ENCODE measurements around the gene ITPR2.

Gene ITPR2

GRCh38 chr12:26854031-26854390, 21.0 kb upstream of the ITPR2 start:
- H3K27ac ChIP-seq (ENCODE audit: low read depth, low read length, poor library complexity, severe bottlenecking), result no peak overlapping the region
- H3K9ac ChIP-seq (ENCODE audit: low read length), result no peak overlapping the region; the same call in 1 of the 2 replicates
- no peaks in the 10 kb centered on the region for H3K79me2 ChIP-seq (ENCODE audit: insufficient read depth, low read length)
- H4K20me1 ChIP-seq (ENCODE audit: insufficient read depth, low read length), result no peaks in the 10 kb centered on the region
- peaks cover 39% of the 10 kb centered on the region for H3K4me1 ChIP-seq (ENCODE audit: insufficient read depth, low read length, severe bottlenecking)
- no peaks in the 10 kb centered on the region for H3K9me3 ChIP-seq (ENCODE audit: low read length)
- H3K9me2 ChIP-seq (ENCODE audit: low read depth, low read length), result no peaks in the 10 kb centered on the region
- no peaks in the 10 kb centered on the region for H3K36me3 ChIP-seq (ENCODE audit: insufficient read depth, low read length)
- no peak overlapping the region for H3K4me3 ChIP-seq (ENCODE audit: low read depth, low read length, poor library complexity, severe bottlenecking)
- H3K27me3 ChIP-seq (ENCODE audit: insufficient read depth, low read length), result no peaks in the 10 kb centered on the region
- peak overlapping the region; percentile 24; the same call in 1 of the 2 replicates for H3K4me2 ChIP-seq (ENCODE audit: low read length)
- H3F3A ChIP-seq (ENCODE audit: insufficient read depth, low read length), result 0 out of 2 replicates have a peak, but pooled peaks cover 4% of the 10 kb centered on the region
- H2AFZ ChIP-seq (ENCODE audit: low read length), result peak overlapping the region; percentile 24; the same call in 1 of the 2 replicates
- TF ChIP-seq CTCF (IDR thresholded peaks at IDR 0.05; ENCODE audit: low read length) (no peak), EZH2 (IDR thresholded peaks at IDR 0.05; ENCODE audit: borderline replicate concordance, low read length) (no peak)

- peak overlapping the region; percentile 3; the same call in 1 of the 2 replicates for H3K9ac ChIP-seq (ENCODE audit: low read length)
- H3K4me2 ChIP-seq (ENCODE audit: low read length), result peak overlapping the region; percentile 24; the same call in 1 of the 2 replicates
- TF ChIP-seq CTCF (IDR thresholded peaks at IDR 0.05; ENCODE audit: low read length) (peak; percentile 96), EZH2 (IDR thresholded peaks at IDR 0.05; ENCODE audit: borderline replicate concordance, low read length) (no peak)
- no peaks in the 10 kb centered on the region for H3K27me3 ChIP-seq (ENCODE audit: insufficient read depth, low read length)
- peak overlapping the region; percentile 63 for H3K27ac ChIP-seq (ENCODE audit: low read depth, low read length, poor library complexity, severe bottlenecking)
- H3K36me3 ChIP-seq (ENCODE audit: insufficient read depth, low read length), result no peaks in the 10 kb centered on the region
- H4K20me1 ChIP-seq (ENCODE audit: insufficient read depth, low read length), result no peaks in the 10 kb centered on the region
- H3K9me3 ChIP-seq (ENCODE audit: low read length), result no peaks in the 10 kb centered on the region
- no peaks in the 10 kb centered on the region for H3K79me2 ChIP-seq (ENCODE audit: insufficient read depth, low read length)
- no peak overlapping the region for H3K4me3 ChIP-seq (ENCODE audit: low read depth, low read length, poor library complexity, severe bottlenecking)
- H3K9me2 ChIP-seq (ENCODE audit: low read depth, low read length), result no peaks in the 10 kb centered on the region
- 0 out of 2 replicates have a peak, but pooled peaks cover 4% of the 10 kb centered on the region for H3F3A ChIP-seq (ENCODE audit: insufficient read depth, low read length)
- H2AFZ ChIP-seq (ENCODE audit: low read length), result peak overlapping the region; percentile 73
- peaks cover 39% of the 10 kb centered on the region for H3K4me1 ChIP-seq (ENCODE audit: insufficient read depth, low read length, severe bottlenecking)
Observed at GRCh38 chr12:26853303-26854030, 20.5 kb upstream of the ITPR2 start.

- peaks cover 48% of the 10 kb centered on the region for H3K4me1 ChIP-seq (ENCODE audit: insufficient read depth, low read length, severe bottlenecking)
- no peaks in the 10 kb centered on the region for H3K9me3 ChIP-seq (ENCODE audit: low read length)
- H3K27ac ChIP-seq (ENCODE audit: low read depth, low read length, poor library complexity, severe bottlenecking), result no peak overlapping the region
- no peaks in the 10 kb centered on the region for H3K27me3 ChIP-seq (ENCODE audit: insufficient read depth, low read length)
- TF ChIP-seq CTCF (IDR thresholded peaks at IDR 0.05; ENCODE audit: low read length) (no peak), EZH2 (IDR thresholded peaks at IDR 0.05; ENCODE audit: borderline replicate concordance, low read length) (no peak)
- H2AFZ ChIP-seq (ENCODE audit: low read length), result no peak overlapping the region
- H3F3A ChIP-seq (ENCODE audit: insufficient read depth, low read length), result 0 out of 2 replicates have a peak, but pooled peaks cover 4% of the 10 kb centered on the region
- H3K36me3 ChIP-seq (ENCODE audit: insufficient read depth, low read length), result no peaks in the 10 kb centered on the region
- no peaks in the 10 kb centered on the region for H4K20me1 ChIP-seq (ENCODE audit: insufficient read depth, low read length)
- H3K4me3 ChIP-seq (ENCODE audit: low read depth, low read length, poor library complexity, severe bottlenecking), result no peak overlapping the region
- H3K79me2 ChIP-seq (ENCODE audit: insufficient read depth, low read length), result no peaks in the 10 kb centered on the region
- H3K4me2 ChIP-seq (ENCODE audit: low read length), result no peak overlapping the region
- no peak overlapping the region for H3K9ac ChIP-seq (ENCODE audit: low read length)
- H3K9me2 ChIP-seq (ENCODE audit: low read depth, low read length), result no peaks in the 10 kb centered on the region
Observed at GRCh38 chr12:26851031-26851809, 18.2 kb upstream of the ITPR2 start.

Data from OCI-LY1 (cell line).